GM18526 (cell line): ENCODE measurements around the gene STK32C.

Experiments used
- POLR2A ChIP-seq: IDR thresholded peaks from 3 replicates; pipeline ENCODE4 v1.6.1; 2011; ENCODE audit not compliant: insufficient read length; ENCODE audit errors: extremely low read depth

Gene STK32C

GRCh38 chr10:132290631-132291030 lies 17.1 kb downstream of the STK32C start:
- no peak for TF ChIP-seq POLR2A

DNA sequence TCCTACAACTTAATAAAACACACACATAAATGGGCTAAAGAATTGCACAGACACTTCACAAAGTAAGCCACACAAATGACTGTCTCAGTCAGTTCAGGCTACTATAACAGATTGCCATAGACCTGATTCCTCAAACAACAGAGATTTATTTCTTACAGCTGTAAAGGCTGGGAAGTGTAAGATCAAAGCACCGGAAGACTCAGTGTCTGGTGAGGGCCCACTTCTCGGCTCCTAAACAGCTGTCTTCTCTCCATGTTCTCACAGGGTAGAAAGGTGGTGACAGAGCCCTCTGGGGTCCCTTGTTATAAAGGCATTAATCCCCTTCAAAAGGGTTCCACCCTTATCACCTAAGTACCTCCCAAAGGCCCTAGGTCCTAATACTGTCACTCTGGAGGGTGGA lies 18.3 kb downstream of the STK32C start:
- no peak for TF ChIP-seq POLR2A

GRCh38 chr10:132283604-132284382 lies 24.0 kb downstream of the STK32C start:
- TF ChIP-seq POLR2A = no peak

GRCh38 chr10:132282667-132283603 lies 24.8 kb downstream of the STK32C start:
- TF ChIP-seq POLR2A = no peak

DNA sequence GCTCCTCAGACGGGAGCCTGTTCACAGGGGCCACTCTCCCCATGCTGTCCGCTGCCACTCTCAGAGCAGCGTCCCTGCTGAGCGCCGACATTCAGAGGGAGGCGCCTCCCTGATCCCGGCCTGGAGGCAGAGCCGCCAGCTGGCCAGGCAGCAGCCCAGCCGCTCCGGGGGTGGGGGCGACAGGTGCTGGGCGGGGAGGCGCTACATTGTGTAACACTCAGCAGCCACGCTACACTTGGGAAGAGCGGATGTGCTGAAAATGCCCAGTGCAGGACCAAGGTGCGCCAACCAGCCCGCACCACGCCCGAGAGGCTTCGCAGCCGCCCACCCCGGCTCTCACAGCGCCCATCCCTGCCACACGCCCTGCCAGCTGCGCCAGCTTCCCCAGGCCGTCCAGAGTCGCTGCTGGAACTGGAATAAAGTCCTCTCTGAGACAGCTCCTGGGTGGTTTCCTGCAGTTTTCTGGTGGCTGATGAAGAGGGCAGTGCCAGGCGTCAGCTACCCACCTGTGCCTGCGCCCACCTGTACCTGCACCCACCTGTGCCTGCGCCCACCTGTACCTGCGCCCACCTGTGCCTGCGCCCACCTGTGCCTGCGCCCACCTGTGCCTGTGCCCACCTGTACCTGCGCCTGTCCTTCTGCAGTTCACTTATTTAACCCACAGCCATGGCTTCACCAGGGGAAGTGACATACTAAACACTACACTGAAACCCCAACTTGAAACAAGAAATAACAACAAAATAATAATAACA lies 25.7 kb downstream of the STK32C start:
- TF ChIP-seq POLR2A = no peak

- no peak for TF ChIP-seq POLR2A
These were observed 27.1 kb downstream of the STK32C start for GRCh38 chr10:132280646-132281074.

GRCh38 chr10:132279873-132280645 lies 27.7 kb downstream of the STK32C start:
- TF ChIP-seq POLR2A = no peak

DNA sequence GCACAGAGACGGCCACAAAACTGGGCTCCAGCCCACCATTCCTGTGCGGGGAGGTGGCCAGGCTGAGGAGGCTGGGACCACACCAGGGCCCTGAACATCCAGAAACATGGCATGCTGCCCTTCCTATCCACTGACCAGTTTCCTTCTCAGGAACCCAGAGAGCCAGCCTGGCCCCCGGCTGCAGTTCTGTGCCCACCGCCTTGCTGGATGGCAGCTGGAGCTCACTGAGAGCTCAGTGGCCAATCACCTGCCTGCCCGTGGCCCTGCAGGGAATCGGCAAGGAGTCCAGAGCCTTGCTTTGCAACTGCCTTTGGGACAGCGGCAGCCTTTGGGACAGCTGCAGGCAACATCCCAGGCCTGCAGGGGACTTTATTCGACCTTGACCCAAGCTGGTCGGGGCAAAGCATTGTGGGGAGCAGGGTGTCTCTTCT lies 30.4 kb downstream of the STK32C start:
- no peak for TF ChIP-seq POLR2A

GRCh38 chr10:132276706-132277105 lies 31.0 kb downstream of the STK32C start:
- TF ChIP-seq POLR2A = no peak

- no peak for TF ChIP-seq POLR2A
These were observed 31.5 kb downstream of the STK32C start for GRCh38 chr10:132276179-132276675.

DNA sequence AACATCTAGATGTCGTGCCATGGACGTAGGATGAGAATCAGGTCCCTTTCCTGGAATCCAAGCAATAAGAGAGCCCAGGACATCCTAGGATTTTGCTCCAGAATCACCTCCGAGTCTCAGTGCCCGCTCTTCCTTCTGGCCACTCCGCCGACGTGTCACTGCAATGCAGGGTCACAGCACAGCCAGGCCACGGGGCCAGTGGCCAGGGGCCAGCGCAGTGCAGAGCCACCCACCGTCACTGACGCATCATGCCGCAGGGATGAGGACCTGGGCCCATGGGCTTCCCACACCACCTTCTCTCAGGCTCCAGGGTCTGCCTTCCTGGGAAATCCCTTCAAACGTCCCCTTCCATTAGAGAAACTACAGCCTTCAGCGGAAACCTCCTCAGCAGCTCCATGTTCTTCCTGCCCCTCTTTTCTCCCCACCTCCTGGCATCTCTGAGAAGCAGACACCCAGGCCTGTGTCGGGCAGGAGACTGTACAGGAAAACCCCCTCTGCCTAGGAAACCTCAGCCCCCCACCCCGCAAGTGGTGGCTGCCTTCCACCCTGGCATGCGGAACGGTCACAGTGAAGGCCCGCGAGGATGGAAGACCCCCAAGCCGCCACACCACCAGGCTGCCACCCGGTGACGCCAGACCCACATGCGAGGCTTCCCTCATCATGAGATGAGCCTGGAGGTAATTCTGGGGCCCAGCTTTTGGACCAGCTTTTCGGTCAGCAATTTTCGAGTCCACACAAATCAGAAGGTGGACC lies 32.1 kb downstream of the STK32C start:
- no peak for TF ChIP-seq POLR2A

- no peak for TF ChIP-seq POLR2A
These were observed 32.8 kb downstream of the STK32C start for GRCh38 chr10:132274986-132275385.

- TF ChIP-seq POLR2A = no peak
These were observed 33.2 kb downstream of the STK32C start for GRCh38 chr10:132274581-132274980.

DNA sequence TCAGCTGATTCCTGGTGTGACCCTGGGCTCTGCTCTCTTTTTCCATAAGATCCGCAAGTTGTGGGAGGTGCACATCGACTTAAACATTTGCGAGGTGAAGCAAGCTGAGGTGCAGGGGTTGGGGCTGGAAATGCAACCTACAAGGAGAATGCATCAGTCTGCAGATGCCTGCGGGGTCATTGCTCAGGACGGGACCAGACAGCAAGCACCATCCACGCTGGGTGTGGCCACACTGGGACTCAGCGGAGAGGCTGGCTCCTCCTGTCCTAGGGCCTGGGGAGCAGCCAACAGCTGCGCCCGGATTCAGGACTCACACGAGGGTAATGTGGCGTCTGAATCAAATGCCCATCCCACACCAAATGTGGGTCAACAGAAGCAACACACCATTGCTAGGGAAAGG lies 33.8 kb downstream of the STK32C start:
- TF ChIP-seq POLR2A = no peak
